Activated naive CD4-positive, alpha-beta T cell treated with anti-CD3 and anti-CD28 coated beads, Interleukin-2, amount 50 U/mL, for 16 hours (primary cell): ENCODE measurements around the gene SUSD2.
"Not testable (repeated sequence)": the region's sequence is repeated elsewhere in the genome, so short reads cannot be mapped to it uniquely, and the experiment has no call there.

ENCODE experiments used
- DNase-seq: peaks from one replicate; pipeline ENCODE4 v3.0.0-alpha.2; 2020

Gene SUSD2

DNA sequence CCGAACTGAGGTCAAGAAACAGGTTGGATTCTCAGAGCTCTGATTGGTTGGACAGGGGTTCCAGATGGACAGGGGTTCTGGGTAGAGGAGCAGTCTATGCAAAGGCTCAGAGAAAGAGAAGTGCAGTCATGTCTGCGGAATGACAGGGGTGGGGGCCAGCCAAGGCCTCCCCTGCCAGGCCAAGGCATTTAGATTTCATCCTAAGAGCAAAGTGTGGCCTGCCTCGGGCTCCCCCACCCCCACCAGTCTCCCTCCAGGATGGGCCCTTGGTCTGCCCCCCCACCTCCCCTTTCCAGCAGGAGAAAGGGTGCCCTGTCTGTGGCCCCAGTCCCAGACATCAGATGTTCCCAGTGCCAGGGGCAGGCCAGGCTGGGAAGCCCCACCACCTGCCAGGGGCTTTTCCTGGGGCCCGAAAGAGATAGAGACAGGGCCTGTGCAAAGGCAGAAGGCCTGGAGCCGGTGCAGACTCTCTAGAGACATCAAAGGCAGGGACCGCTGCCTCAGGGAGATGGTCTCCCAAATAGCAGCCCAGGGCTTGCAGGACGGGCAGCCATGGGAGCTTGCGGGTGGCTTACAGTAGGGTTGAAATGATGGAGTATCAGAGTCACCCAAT lies 9.4 kb downstream of the SUSD2 start:
- DNase-seq, result no peak

DNA sequence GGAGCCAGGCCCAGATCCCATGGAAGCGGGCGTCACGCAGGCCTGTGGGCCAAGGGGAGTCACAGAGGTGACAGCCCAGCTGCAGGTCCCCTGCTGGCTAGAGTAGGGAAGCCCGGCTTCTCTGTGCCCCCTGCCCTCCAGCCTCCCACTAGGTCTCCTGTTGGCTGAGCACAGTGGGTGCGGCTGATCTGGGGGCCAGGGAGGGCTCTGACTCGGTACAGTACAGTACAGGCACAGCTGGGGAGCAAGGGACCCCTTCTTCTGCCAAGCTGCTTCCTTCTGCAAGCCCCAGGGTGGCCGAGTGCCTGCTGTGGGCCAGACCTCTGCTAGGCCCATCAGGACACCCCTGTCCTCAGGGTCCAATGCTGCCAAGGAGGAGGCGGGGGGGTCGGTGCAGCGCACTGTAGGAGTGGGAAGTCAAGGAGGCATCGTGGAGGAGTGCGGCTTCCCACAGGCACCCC lies 10.1 kb downstream of the SUSD2 start:
- DNase-seq, result no peak

DNA sequence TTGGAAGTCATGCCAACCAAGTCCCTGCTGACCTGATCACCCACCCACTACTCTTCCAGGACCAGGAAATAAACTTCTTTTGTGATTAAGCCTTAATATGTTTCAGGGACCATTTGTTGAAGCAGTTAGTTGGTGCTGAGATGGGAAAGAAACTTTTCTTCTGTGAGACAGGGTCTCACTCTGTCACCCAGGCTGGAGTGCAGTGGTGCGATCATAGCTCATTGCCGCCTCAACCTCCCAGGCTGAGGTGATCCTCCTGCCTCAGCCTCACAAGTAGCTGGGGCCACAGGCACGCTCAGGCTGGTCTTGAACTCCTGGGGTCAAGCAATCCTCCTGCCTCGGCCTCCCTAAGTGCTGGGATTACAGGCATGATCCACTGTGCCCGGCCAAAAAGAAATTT lies 10.6 kb downstream of the SUSD2 start:
- DNase-seq, result no peak

DNA sequence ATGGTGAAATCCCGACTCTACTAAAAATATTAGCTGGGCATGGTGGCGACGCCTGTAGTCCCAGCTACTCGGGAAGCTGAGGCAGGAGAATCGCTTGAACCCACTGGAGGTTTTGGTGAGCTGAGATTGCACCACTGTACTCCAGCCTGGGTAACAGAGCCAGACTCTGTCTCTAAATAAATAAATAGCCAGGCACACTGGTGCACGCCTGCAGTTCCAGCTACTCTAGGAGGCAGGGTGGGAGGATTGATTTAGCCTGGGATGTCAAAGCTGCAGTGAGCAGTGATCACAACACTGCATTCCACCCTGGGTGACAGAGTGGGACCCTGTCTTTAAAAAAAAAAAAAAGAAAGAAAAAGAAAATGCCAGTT lies 17.4 kb downstream of the SUSD2 start:
- no peak for DNase-seq

DNA sequence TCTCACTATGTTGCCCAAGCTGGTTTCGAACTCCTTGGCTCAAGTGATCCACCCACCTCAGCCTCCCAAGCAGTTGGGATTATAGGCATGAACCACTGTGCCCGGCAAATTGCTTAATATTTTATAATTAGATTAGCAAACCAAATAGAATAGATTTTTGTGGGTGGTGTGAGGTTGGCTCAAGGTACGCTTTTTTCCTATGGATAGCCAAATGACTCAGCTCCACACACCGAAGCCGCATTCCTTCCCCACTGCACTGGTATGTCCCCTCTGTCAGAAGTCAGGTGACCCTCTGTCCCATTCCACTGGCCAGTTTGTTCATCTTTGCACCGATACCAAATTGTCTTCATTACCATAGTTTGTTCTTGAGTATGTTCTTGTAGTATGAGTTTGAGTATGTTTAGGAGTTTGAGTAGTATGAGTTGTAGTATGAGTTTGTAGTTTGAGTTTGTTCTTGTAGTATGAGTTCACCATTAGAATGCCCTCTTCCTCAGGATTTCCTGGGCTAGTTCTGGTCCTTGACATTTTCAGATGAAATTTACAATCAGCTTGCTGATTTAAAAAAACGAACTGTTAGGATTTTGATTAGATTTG lies 19.4 kb downstream of the SUSD2 start:
- DNase-seq, result no peak

DNA sequence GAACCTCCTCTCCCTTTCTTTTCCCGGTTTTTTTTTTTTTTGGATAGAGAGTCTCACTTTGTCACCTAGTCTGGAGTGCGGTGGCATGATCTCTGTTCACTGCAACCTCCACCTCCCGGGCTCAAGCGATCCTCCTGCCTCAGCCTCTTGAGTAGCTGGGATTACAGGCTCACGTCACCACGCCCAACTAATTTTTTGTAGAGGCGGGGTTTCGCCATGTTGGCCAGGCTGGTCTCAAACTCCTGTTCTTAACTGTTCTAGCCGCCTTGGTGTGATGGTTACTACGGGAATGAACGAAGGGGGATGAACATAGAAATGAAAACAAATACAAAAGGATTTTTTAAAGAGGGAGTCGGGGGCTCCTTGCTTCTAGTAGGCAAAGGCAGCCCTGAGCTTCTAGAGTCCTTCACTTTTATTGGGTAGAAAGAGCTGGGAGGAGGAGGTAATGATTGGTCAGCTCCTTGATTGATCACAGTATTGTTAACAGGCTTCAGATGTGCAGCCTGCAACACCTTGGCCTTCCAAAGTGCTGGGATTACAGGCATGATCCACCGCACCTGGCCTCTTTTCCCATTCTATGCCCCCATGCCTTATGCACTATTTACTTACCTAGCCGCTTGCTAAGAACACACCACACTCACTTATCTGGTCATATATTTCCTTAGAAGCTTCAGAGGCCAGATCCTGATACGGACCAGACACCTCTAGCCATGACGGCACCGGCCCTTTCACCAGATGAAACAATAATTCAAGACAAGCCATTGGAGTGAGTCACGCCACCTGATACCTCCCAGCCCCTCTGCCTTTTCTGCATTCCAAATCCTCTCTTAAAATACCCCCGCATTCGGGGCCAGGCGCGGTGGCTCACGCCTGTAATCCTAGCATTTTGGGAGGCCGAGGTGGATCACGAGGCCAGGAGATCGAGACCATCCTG lies 20.7 kb downstream of the SUSD2 start:
- DNase-seq, result no peak

DNA sequence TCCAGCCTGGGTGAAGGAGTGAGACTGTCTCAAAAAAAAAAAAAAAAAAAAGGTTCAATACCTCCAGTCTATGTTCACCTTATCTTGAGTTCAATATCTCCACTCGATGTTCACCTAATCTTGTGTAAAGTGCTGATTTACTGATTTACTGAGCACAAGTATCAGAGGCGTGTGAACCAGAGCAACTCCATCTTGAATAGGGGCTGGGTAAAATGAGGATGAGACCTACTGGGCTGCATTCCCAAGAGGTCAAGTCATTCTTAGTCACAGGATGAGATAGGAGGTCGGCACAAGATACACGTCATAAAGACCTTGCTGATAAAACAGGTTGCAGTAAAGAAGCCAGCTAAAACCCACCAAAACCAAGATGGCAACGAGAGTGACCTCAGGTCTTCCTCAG lies 22.6 kb downstream of the SUSD2 start:
- not testable (repeated sequence) for DNase-seq

DNA sequence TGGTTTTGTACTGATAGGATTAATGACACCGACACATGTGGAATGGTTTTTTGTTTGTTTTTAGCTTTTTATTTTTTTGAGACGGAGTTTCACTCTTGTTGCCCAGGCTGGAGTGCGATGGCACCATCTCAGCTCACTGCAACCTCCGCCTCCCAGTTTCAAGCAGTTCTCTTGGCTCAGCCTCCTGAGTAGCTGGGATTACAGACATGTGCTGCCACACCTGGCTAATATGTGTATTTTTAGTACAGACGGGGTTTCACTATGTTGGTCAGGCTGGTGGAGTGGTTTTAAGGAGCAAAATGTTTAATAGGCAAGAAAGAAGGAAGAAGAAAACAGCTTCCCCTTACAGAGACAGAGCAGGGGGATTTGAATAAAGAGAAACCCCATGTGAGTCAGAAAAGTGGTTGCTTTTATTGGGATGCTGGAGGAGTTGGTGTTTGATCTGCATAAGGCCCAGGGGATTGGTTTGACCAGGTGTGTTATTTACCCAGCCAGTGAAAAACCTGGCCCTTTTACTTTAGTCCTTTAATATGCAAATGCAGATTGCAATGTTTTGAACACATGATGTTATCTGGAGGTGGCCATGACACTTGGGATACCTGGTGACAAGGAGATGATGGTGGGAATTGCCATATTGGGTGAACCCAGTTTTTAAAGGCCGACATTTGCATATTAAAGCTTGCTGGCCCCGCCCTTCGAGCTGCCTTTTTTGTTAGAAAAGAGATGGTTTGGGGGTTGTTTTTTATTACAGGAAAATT lies 24.3 kb downstream of the SUSD2 start:
- DNase-seq, result no peak

DNA sequence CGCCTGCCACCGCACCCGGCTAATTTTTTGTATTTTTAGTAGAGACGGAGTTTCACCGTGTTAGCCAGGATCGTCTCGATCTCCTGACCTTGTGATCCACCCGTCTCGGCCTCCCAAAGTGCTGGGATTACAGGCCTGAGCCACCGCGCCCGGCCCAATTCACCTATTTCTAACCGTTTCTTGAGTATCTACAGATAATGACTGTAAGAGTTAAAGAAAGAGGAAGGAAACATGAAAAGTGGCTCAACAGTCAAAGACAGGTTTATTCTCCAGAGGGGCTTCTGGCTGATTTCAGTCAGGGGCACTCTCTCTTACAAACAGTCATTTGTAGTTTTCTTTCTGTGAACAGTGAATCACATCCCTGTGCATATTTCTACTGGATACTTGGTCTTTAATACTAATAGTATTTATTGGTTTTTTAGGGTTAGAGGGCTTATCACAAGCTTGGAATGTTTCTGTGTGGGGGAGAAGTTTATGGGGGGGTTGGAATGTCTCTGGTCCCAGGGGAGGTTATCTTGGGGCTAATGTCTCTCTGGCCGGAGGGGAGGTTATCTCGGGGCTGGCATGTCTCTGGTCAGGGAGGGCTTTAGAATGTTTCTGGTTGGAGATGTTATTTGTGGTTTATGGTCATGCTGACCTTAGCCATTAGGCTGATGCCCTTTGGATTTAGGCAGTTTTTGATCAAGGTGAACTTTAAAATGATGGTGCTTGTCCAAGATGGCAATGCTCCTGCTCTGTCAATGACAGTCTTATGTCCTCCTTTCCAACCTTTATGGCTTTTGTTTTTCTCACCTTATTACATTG lies 25.4 kb downstream of the SUSD2 start:
- DNase-seq, result not testable (repeated sequence)

DNA sequence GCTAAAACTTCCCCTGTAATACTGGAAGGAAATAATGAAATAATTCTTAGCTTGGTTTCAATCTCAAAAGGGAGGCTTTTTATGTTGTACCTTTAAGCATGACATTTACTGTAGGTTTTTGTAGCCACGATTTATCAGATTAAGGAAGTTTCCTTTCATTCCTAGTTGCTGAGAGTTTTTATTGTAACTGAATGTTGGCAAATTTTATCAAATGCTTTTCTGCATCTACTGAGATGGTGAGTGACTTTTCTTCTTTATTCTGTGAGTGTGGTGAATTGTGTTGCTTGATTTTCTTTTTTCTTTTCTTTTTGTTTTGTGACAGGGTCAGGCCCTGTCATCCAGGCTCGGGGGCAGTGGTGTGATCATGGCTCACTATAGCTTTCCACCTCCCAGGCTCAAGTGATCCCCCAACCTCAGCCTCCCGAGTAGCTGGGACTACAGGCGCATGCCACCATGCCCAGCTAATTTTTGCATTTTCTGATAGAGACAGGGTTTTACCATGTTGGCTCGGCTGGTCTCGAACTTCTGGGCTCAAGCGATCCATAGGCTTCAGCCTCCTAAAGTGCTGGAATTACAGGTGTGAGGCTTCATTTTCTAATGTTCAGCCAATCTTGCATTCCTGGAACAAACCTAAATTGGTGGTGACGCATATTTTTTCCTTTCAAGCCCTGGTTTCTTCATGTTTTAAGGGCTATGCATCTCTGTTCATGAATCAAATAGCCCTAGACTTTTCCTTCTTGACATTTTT lies 26.2 kb downstream of the SUSD2 start:
- DNase-seq, result no peak

DNA sequence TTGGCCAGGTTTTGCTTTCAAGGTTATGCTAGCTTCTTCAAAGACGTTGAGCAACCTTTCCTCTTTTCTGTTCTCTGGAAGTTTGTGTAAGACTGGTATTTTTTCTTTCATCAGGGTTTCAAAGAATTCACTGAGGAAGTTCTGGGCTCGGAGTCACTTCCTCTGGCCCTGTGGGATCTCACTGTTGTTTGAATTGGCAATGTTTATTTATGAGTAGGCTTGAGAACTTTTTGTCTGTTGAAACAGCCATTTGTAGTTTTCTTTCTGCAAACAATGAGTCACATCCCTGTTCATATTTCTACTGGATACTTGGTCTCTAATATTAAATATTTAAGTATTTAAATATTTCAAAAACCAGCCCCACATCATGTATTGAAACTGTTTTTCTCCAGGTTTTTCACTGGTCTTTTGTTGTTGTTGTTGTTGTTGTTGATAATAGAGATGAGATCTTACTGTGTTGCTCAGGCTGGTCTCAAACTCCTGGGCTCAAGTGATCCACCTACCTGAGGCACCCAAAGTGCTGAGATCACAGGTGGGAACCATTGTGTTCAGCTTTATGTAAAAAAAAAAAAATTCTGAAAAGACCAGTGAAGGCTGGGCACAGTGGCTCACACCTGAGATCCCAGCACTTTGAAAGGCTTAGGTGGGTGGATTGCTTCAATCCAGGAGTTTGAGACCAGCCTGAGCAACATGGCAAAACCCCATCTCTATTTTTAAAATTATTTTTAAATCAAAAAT lies 26.9 kb downstream of the SUSD2 start:
- no peak for DNase-seq

DNA sequence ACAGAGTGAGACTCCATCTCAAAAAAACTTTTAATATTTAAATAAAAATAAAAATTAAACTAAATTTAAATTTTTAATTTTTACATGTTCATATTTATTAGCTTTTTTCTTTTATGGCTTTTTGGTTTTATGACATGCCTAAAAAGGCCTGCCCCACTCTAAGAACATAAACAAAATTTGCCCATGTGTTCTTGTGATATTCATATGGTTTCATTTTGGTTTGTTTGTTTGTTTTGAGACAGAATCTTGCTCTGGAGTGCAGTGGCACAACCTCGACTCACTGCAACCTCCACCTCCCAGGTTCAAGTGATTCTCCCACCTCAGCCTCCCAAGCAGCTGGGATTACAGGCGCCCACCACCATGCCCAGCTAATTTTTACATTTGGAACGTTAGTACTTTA lies 27.7 kb downstream of the SUSD2 start:
- DNase-seq, result no peak

DNA sequence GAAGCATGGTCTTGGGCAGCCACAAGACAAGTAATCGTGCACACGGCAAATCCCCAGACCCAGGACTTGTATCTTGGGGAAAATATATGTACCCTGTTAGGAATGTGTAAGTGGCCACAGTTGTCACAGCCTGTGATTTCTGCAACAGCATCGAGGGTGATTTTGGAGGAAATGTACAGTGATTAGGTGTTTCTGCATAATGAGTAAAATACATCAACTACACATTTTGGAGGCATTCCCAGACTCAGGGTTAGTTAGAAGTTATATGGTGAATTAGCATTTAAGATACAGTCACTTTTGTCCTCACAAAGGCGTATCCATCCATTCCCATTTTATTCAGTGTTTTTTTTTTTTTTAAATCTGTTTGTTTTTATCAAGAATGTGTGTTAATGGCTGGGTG lies 28.4 kb downstream of the SUSD2 start:
- no peak for DNase-seq

DNA sequence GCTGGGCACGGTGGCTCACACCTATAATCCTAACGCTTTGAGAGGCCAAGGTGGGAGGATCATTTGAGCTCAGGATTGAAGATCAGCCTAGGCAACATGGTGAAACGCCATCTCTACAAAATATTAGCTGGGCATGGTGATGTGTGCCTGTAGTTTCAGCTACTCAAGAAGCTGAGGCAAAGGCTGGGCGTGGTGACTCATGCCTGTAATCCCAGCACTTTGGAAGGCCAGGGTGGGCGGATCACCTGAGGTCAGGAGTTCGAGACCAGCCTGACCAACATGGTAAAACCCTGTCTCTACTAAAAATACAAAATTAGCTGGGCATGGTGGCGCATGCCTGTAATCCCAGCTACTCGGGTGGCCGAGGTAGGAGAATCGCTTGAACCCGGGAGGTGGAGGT lies 29.1 kb downstream of the SUSD2 start:
- not testable (repeated sequence) for DNase-seq

DNA sequence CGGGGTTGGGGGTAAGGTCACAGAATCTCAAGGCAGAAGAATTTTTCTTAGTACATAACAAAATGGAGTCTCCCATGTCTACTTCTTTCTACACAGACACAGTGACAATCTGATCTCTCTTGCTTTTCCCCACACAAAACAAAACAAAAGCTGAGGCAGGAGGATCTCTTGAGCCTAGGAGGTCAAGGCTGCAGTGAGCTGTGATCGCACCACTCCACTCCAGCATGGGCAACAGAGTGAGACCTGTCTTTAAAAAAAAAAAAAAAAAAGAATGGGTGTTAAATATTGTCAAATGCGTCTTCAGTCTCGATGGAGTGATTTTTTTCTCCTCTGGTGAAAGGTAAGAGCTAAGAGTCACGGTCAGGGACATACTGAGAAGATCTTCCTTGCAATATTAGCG lies 30.4 kb downstream of the SUSD2 start:
- not testable (repeated sequence) for DNase-seq

DNA sequence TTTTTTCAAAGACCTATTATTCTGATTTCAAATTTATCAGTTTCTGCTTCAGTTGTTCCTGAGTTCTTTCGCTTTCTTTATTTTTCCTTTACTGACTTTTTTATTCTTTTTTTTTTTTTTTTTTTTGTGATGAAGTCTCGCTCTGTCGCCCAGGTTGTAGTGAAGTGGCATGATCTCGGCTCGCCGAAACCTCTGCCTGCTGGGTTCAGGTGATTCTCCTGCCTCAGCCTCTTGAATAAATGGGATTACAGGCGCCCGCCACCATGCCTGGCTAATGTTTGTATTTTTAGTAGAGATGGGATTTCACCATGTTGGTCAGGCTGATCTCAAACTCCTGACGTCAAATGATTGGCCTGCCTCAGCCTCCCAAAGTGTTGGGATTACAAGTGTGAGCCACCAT lies 31.8 kb downstream of the SUSD2 start:
- DNase-seq, result not testable (repeated sequence)

DNA sequence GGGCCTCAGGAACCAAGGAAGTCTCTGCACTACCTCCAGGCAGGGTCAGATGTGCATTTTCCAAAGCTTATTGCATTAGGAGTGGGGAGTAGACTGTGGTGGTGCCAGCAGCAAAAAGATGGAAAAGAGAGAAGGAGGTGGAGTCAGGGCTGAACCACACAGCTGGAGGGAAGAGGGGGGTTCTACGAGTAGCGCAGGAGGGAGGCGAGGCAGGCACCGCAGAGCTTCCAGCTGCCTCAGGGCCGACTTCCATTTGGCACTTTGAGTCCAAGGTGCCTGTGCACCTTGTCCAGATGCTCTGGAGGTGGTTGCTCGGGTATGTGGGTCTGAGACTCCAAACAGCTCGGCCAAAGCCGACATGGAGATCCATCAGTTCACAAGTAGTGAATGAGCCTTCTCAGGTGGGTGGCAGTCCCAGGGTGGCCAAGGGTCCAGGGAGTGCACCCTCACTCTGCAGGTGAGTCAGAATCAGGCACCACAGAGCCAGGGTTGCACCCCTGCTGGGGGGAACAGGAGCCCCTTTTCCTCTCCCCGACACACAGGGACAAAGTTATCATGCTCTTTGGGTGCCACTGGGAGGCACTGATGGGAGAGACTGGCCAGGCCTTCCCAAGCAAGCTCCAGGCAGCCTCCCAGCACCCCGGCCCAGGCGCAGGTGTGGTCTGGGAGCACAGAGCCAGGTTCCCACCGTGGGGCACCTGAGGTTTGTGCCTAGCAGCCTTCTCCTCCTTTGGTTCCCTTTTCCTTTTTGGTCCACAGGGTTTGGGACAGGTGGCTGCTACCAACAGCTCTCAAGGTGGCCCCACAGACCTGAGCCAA lies 33.4 kb downstream of the SUSD2 start:
- no peak for DNase-seq

DNA sequence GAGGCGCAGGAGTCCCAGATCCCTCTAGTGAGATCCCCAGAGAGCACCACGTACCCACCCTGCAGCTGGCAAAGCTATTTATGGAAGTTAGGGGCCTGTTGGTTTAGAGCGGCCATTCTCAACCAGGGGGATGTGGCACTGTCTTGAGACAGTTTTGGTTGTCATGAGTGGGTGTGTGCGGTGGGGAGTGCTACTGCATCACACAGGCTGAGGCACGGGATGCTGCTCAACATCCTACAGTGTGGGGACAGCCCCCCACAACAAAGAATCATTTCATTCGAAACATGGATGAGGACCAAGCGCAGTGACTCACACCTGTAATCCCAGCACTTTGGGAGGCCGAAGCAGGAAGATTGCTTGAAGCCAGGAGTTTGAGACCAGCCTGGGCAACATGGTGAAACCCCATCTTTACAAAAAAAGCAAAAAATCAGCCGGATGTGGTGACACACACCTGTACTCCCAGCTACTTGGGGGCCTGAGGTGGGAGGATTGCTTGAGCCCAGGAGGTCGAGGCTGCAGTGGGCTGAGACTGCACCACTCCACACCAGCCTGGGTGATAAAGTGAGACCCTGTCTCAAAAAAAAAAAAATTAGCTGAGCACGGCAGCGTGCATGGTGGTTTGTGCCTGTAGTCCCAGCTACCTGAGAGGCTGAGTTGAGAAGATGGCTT lies 35.4 kb downstream of the SUSD2 start:
- no peak for DNase-seq

DNA sequence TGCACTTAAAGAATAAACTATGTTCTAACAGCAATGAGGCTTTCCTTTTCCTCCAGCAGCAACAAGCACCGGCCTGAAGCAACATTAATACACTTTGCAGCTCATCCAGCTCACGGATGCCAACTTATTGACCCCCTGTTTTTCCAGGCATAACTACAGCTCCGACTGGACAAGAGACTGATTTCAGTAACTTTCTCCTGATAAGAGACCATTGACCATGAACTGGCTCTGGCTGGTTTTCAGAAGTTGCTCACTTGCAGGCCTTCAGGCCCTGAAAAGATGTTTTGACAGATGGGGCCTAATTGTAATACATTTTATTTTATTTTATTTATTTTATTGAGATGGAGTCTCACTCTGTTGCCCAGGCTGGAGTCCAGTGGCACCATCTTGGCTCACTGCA lies 36.1 kb downstream of the SUSD2 start:
- no peak for DNase-seq
